Measurements from ENCODE around the gene SMARCA1.

The SMARCA1 gene

GRCh38 chrX:129529685-129530281, 6.5 kb upstream of the SMARCA1 start:
- no peak for DNase-seq (ENCODE audit: low spot score)

GRCh38 chrX:129525896-129526295, 2.6 kb upstream of the SMARCA1 start:
- no peak for DNase-seq (ENCODE audit: low spot score)

GRCh38 chrX:129525162-129525561, 1.9 kb upstream of the SMARCA1 start:
- no peak for DNase-seq (ENCODE audit: low spot score)

GRCh38 chrX:129524250-129524850, 1.1 kb upstream of the SMARCA1 start:
- no peak for DNase-seq (ENCODE audit: low spot score)

GRCh38 chrX:129522184-129523078, 859 bp downstream of the SMARCA1 start:
- DNase-seq (ENCODE audit: low spot score) = peak; percentile 63

GRCh38 chrX:129520151-129520550, 3.1 kb downstream of the SMARCA1 start:
- no peak for DNase-seq (ENCODE audit: low spot score)

GRCh38 chrX:129516402-129516801, 6.9 kb downstream of the SMARCA1 start:
- DNase-seq (ENCODE audit: low spot score) = no peak

GRCh38 chrX:129512409-129512808, 10.9 kb downstream of the SMARCA1 start:
- no peak for DNase-seq (ENCODE audit: low spot score)

- no peak for DNase-seq (ENCODE audit: low spot score)
Measured at GRCh38 chrX:129511689-129512088, 11.6 kb downstream of the SMARCA1 start.

GRCh38 chrX:129510331-129510730, 13.0 kb downstream of the SMARCA1 start:
- no peak for DNase-seq (ENCODE audit: low spot score)

- no peak for DNase-seq (ENCODE audit: low spot score)
Measured at GRCh38 chrX:129497146-129497843, 26.0 kb downstream of the SMARCA1 start.

- DNase-seq (ENCODE audit: low spot score) = no peak
Measured at GRCh38 chrX:129496625-129497024, 26.7 kb downstream of the SMARCA1 start.

GRCh38 chrX:129495900-129496299, 27.4 kb downstream of the SMARCA1 start:
- DNase-seq (ENCODE audit: low spot score) = no peak

GRCh38 chrX:129494887-129495286, 28.4 kb downstream of the SMARCA1 start:
- DNase-seq (ENCODE audit: low spot score) = no peak

- DNase-seq (ENCODE audit: low spot score) = no peak
Measured at GRCh38 chrX:129493643-129494042, 29.6 kb downstream of the SMARCA1 start.

GRCh38 chrX:129490330-129490729, 33.0 kb downstream of the SMARCA1 start:
- DNase-seq (ENCODE audit: low spot score) = no peak

GRCh38 chrX:129488359-129488758, 34.9 kb downstream of the SMARCA1 start:
- DNase-seq (ENCODE audit: low spot score) = no peak

- no peak for DNase-seq (ENCODE audit: low spot score)
Measured at GRCh38 chrX:129480889-129481288, 42.4 kb downstream of the SMARCA1 start.

- DNase-seq (ENCODE audit: low spot score) = no peak
Measured at GRCh38 chrX:129478516-129478915, 44.8 kb downstream of the SMARCA1 start.

GRCh38 chrX:129472116-129472515, 51.2 kb downstream of the SMARCA1 start:
- no peak for DNase-seq (ENCODE audit: low spot score)

GRCh38 chrX:129462707-129463106, 60.6 kb downstream of the SMARCA1 start:
- no peak for DNase-seq (ENCODE audit: low spot score)

GRCh38 chrX:129461801-129462456, 61.4 kb downstream of the SMARCA1 start:
- DNase-seq (ENCODE audit: low spot score) = no peak
